Measurements from ENCODE around the gene CR2. TPM values are rescaled to one million over a fixed set of nuclear protein-coding genes. Genes with fewer than 3 reads are reported as not detected.

CR2 gene
- total RNA-seq, 1 experiment from 2014 or later: not detected

Other genes with a start within 250 kb of the CR2 start
- 26.4 and 38.0 TPM in 2 replicates for gene CD55, start 132.7 kb upstream of the CR2 start, total RNA-seq (2014; rRNA removed; shearing (Covaris generic); ENCODE audit: low replicate concordance)
- gene CR1, start 41.8 kb downstream of the CR2 start, total RNA-seq (2014; rRNA removed; shearing (Covaris generic); ENCODE audit: low replicate concordance): not detected in 2 replicates
- gene CR1L, start 190.8 kb downstream of the CR2 start, total RNA-seq (2014; rRNA removed; shearing (Covaris generic); ENCODE audit: low replicate concordance): not detected in 2 replicates